PFSK-1 (cell line): Measurements from ENCODE around the gene PPP1R15B.

Source experiments
- FOXP2 ChIP-seq: optimal IDR thresholded peaks from 2 replicates; pipeline ENCODE3; 2011; ENCODE audit warnings: borderline replicate concordance, control low read depth, inconsistent platforms; ENCODE audit not compliant: insufficient read depth; ENCODE audit errors: extremely low read length, extremely low read depth
- POLR2AphosphoS5 ChIP-seq: IDR thresholded peaks from 2 replicates; pipeline ENCODE4 v1.6.1; 2012; ENCODE audit warnings: low read depth, mild to moderate bottlenecking, control low read depth, low read length, moderate library complexity
- SIN3A ChIP-seq: IDR thresholded peaks from 2 replicates; pipeline ENCODE4 v1.6.1; 2012; ENCODE audit warnings: mild to moderate bottlenecking, low read length, moderate library complexity, borderline replicate concordance; ENCODE audit not compliant: insufficient read depth
- TAF1 ChIP-seq: IDR thresholded peaks from 2 replicates; pipeline ENCODE4 v1.6.1; 2012; ENCODE audit warnings: low read length, control low read depth, borderline replicate concordance; ENCODE audit not compliant: insufficient read depth
- TF ChIP-seq, protein P1 (sequence below), 2 experiments: IDR thresholded peaks; 2 replicates each; pipeline versions ENCODE4 v1.6.1 to v1.8.0; 2011 to 2012; ENCODE audit warnings: low read depth in 2 of 2, low read length in 2 of 2, control low read depth in 1 of 2, inconsistent platforms in 1 of 2, mild to moderate bottlenecking in 1 of 2, moderate library complexity in 1 of 2; ENCODE audit not compliant: insufficient read depth in 1 of 2

The PPP1R15B gene

DNA sequence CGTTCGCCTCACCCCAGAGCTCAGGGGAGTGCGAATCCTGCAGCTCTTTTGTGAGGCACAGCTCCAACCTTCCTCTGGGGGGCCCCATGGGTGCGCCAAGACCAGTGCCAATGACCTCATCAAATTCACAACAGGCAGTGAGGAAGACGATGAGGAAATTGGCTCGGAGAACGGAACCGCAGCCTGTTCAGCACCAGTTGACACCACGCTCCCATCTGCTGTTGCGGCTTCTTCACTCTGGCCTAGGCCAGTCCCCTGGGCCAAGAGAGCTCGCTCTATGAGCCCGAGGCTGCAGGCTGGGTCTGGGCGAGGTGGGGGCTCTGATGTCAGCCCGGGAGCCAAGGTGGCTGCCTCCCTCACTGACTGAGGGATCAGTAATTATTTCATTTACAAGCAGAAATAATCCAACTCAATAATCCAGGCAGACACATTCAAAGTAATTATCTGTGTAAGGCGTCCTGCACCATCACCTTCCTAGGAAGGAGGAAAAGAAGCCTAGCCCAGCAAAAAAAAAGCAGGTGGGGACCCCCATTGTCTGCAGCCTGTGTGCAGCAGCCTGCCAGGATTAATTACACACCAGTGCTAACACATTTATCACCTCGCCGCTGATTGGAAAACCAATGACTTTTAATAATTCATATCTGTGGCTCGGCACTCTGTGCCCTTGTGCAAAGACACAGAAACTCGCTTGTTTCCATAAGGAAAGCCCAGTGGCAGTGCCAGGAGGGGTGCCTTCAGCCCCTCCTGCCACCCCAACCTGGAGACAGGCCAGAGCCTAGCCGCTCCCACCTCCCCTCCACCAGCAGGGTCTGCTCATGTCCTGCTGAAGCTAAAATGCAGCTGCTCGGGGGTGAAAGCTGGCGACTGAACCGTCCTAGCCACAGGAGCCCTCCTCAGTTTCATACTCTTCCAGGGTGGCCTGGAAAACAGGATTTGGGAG, 53.8 kb downstream of the PPP1R15B start:
- TF ChIP-seq POLR2AphosphoS5 (no peak), FOXP2 (no peak), SIN3A (no peak)

DNA sequence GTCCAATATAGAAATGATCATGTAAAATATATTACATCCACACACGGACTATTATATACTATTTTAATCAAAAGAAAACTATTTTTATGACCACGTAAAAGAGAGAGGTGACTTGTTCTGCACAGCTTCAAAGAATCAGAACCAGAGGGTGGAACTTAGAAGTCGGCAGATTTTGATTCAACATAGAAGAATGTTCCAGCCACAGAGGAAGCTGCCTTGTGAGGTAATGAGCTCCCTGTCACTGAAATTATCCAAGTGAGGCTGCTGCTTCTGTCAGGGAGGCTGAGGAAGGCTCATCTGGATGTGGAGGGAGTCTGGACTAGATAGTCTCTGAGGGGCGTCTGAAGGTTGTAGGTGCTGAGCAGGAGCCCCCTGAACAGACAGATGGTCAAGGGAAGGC, 54.6 kb downstream of the PPP1R15B start:
- TF ChIP-seq, protein P1, sequence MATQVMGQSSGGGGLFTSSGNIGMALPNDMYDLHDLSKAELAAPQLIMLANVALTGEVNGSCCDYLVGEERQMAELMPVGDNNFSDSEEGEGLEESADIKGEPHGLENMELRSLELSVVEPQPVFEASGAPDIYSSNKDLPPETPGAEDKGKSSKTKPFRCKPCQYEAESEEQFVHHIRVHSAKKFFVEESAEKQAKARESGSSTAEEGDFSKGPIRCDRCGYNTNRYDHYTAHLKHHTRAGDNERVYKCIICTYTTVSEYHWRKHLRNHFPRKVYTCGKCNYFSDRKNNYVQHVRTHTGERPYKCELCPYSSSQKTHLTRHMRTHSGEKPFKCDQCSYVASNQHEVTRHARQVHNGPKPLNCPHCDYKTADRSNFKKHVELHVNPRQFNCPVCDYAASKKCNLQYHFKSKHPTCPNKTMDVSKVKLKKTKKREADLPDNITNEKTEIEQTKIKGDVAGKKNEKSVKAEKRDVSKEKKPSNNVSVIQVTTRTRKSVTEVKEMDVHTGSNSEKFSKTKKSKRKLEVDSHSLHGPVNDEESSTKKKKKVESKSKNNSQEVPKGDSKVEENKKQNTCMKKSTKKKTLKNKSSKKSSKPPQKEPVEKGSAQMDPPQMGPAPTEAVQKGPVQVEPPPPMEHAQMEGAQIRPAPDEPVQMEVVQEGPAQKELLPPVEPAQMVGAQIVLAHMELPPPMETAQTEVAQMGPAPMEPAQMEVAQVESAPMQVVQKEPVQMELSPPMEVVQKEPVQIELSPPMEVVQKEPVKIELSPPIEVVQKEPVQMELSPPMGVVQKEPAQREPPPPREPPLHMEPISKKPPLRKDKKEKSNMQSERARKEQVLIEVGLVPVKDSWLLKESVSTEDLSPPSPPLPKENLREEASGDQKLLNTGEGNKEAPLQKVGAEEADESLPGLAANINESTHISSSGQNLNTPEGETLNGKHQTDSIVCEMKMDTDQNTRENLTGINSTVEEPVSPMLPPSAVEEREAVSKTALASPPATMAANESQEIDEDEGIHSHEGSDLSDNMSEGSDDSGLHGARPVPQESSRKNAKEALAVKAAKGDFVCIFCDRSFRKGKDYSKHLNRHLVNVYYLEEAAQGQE (IDR thresholded peaks at IDR 0.05; ENCODE audit: insufficient read depth in 1 of 2, low read depth in 2 of 2, low read length in 2 of 2): no peak
- no peak for TF ChIP-seq POLR2AphosphoS5

DNA sequence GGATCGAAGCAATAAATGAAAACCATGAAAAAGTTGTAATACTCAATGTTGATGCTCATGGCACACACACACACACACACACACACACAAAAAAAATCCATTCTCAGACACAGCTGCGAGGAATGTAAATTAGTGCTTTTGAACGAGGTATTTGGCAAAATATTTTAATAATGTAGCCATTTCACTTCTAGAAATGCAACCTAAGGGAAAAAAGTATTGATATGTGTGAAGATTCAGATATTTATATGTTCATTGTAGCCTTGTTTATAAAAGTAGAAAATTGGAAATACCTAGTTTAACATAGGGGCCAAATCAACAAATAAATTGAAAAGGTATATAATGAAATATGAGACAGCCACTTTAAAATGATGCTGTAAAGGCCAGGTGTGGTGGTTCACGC, 55.7 kb downstream of the PPP1R15B start:
- TF ChIP-seq FOXP2 (no peak), TAF1 (no peak), POLR2AphosphoS5 (no peak), SIN3A (no peak)
- TF ChIP-seq, protein P1 (IDR thresholded peaks at IDR 0.05; ENCODE audit: insufficient read depth in 1 of 2, low read depth in 2 of 2, low read length in 2 of 2): no peak

DNA sequence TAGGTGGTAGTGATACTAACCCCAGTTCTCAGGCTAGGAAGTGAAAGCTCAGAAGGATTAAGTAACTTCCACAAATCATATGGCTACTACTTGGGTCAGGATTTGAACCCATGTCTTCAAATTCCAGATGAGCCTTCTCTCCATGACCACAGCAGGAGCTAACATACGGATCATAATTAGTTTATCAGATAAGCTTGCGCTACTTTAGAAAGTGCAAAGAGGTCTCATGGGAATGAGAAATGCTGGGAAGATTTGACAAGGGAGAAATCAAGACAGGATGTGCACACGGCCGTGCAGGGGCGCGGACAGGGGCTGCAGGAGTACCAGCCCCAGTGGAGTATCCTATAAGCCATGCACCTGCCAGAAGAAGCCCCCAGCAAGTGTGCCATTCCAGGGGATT, 57.0 kb downstream of the PPP1R15B start:
- no peak for TF ChIP-seq SIN3A
- TF ChIP-seq TAF1: no peak
- no peak for TF ChIP-seq POLR2AphosphoS5
